ENCODE data around the gene PROSER3.
"Not testable (repeated sequence)": the region's sequence is repeated elsewhere in the genome, so short reads cannot be mapped to it uniquely, and the experiment has no call there.

Gene PROSER3

GRCh38 chr19:35722897-35723296, 35.1 kb upstream of the PROSER3 start:
- DNase-seq, result no peak

- no peak for DNase-seq
These were observed 34.3 kb upstream of the PROSER3 start for GRCh38 chr19:35723671-35724070.

GRCh38 chr19:35724132-35724531, 33.8 kb upstream of the PROSER3 start:
- DNase-seq, result not testable (repeated sequence)

- no peak for DNase-seq
These were observed 33.4 kb upstream of the PROSER3 start for GRCh38 chr19:35724560-35724959.

GRCh38 chr19:35725216-35725861, 32.6 kb upstream of the PROSER3 start:
- DNase-seq, result no peak

GRCh38 chr19:35727053-35727955, 30.7 kb upstream of the PROSER3 start:
- DNase-seq, result no peak

GRCh38 chr19:35727956-35728706, 29.8 kb upstream of the PROSER3 start:
- DNase-seq, result no peak

- DNase-seq, result no peak
These were observed 29.0 kb upstream of the PROSER3 start for GRCh38 chr19:35729021-35729420.

GRCh38 chr19:35729763-35730162, 28.2 kb upstream of the PROSER3 start:
- DNase-seq, result no peak

GRCh38 chr19:35730326-35730725, 27.6 kb upstream of the PROSER3 start:
- no peak for DNase-seq

- DNase-seq, result no peak
These were observed 26.6 kb upstream of the PROSER3 start for GRCh38 chr19:35731353-35731752.

GRCh38 chr19:35731779-35732405, 26.1 kb upstream of the PROSER3 start:
- DNase-seq, result no peak

- DNase-seq, result no peak
These were observed 25.3 kb upstream of the PROSER3 start for GRCh38 chr19:35732540-35733179.

GRCh38 chr19:35733180-35734125, 24.5 kb upstream of the PROSER3 start:
- no peak for DNase-seq

GRCh38 chr19:35734273-35734672, 23.7 kb upstream of the PROSER3 start:
- DNase-seq, result no peak

GRCh38 chr19:35734889-35735288, 23.1 kb upstream of the PROSER3 start:
- no peak for DNase-seq

- no peak for DNase-seq
These were observed 20.8 kb upstream of the PROSER3 start for GRCh38 chr19:35736913-35737886.

GRCh38 chr19:35738021-35738886, 19.7 kb upstream of the PROSER3 start:
- DNase-seq, result no peak

GRCh38 chr19:35738887-35739229, 19.1 kb upstream of the PROSER3 start:
- no peak for DNase-seq

Measured in suppressor macrophage (primary cell).